NB4 (cell line): ENCODE measurements around the gene SERGEF.

ENCODE experiments used
- DNase-seq: peaks from one replicate; pipeline ENCODE4 v3.0.0; 2010; ENCODE audit warnings: low read depth
- H3K4me3 ChIP-seq: one replicate; pipeline ENCODE4 v1.5.1; 2011; ENCODE audit warnings: mild to moderate bottlenecking, low read depth, low read length, moderate library complexity
- MYC ChIP-seq: IDR thresholded peaks from 2 replicates; pipeline ENCODE4 v1.6.1; 2011; ENCODE audit warnings: low read depth, low read length
- POLR2A ChIP-seq: IDR thresholded peaks from 2 replicates; pipeline ENCODE4 v1.6.1; 2011; ENCODE audit warnings: mild to moderate bottlenecking; ENCODE audit not compliant: insufficient read length; ENCODE audit errors: extremely low read depth
- TF ChIP-seq, protein P1 (sequence below): IDR thresholded peaks from one replicate; pipeline ENCODE4 v1.5.1; 2012; ENCODE audit warnings: low read depth, low read length
- TF ChIP-seq, protein P2 (sequence below): IDR thresholded peaks from 2 replicates; pipeline ENCODE4 v1.6.1; 2011; ENCODE audit warnings: low read depth, low read length

The SERGEF gene

DNA sequence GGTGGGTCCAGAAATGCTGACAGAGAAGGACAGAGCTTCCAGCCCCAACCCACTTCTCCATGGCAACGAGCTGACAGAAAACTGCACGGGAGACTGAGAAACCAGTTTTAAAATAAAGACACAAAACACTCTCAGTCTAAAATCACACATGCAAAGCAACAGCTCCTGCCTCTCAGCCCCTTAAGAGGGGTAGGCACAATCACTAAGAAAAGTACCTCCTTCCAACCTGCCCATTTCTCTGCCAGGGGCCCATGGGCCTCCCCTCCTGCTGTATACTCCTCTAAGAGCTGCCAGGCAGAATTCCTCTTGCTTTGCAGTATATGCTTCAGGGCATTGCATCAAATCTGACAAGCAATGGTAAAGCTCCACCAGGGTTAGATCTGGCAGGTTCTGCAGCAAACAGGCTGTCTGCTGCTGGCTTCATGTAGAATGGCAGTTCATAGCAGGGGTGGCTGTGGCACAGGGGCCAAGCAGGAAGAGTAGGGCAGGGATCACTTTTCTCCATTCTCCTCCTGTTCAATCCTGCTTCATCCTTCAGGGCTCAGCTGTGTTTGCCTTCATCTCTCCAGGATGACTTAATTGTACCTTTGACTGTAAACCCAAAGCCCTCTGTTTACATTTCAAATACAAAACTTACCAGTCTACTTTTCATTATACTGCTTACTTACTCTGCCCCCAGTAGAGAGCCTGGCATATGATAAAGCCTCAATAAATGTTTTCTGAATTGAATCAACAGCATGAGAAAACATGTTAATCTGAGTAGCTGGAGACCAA is 200.6 kb downstream of the SERGEF start:
- no peak for DNase-seq
- TF ChIP-seq, protein P1, sequence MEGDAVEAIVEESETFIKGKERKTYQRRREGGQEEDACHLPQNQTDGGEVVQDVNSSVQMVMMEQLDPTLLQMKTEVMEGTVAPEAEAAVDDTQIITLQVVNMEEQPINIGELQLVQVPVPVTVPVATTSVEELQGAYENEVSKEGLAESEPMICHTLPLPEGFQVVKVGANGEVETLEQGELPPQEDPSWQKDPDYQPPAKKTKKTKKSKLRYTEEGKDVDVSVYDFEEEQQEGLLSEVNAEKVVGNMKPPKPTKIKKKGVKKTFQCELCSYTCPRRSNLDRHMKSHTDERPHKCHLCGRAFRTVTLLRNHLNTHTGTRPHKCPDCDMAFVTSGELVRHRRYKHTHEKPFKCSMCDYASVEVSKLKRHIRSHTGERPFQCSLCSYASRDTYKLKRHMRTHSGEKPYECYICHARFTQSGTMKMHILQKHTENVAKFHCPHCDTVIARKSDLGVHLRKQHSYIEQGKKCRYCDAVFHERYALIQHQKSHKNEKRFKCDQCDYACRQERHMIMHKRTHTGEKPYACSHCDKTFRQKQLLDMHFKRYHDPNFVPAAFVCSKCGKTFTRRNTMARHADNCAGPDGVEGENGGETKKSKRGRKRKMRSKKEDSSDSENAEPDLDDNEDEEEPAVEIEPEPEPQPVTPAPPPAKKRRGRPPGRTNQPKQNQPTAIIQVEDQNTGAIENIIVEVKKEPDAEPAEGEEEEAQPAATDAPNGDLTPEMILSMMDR, result no peak
- no peak for TF ChIP-seq POLR2A
- TF ChIP-seq MYC, result no peak
- TF ChIP-seq, protein P2, sequence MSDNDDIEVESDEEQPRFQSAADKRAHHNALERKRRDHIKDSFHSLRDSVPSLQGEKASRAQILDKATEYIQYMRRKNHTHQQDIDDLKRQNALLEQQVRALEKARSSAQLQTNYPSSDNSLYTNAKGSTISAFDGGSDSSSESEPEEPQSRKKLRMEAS, result no peak
- no peak overlapping the region for H3K4me3 ChIP-seq

DNA sequence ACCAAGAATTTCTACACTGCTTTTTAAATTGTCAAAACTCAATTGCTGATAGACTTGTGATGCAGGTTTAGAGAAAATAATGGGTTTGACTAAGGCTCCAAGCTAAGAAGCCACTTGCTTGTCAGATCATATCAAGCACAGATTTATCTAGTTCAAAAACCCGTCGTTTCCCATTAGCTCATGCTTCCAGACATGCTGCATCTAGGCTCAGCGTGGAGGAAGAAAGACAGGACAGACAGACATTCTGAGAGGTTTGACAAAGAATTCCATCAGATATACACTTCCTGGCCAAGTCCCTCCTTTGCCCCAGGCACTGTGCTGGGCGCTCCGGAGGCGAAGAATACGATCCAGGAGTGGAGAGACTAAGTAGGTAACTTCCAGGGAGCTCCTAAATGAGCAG is 201.5 kb downstream of the SERGEF start:
- DNase-seq, result no peak
- no peak overlapping the region for H3K4me3 ChIP-seq
- TF ChIP-seq, protein P2, result no peak
- TF ChIP-seq MYC (no peak), POLR2A (no peak)

DNA sequence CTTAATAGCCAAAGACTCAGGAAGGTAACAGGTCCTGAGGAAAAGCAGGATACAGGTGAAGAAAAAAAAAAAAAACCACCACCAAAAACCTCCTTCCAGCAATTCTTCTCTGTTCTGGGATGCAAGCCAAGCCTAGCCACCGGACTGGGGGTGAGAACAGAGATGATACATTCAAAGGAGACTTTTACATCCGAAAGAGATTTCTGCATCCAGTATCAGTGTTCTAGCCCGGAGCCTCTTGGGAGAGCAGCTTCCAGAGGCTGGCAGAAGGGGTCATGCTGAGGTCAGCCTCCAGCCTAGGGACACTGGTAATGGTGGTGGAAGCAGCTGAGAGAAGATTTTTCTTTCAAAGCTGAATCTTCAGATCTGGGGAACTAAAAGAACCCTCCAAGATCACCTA is 202.1 kb downstream of the SERGEF start:
- H3K4me3 ChIP-seq, result no peak overlapping the region
- no peak for DNase-seq
- TF ChIP-seq, protein P2, result no peak
- TF ChIP-seq MYC, result no peak
- TF ChIP-seq, protein P1, result no peak

DNA sequence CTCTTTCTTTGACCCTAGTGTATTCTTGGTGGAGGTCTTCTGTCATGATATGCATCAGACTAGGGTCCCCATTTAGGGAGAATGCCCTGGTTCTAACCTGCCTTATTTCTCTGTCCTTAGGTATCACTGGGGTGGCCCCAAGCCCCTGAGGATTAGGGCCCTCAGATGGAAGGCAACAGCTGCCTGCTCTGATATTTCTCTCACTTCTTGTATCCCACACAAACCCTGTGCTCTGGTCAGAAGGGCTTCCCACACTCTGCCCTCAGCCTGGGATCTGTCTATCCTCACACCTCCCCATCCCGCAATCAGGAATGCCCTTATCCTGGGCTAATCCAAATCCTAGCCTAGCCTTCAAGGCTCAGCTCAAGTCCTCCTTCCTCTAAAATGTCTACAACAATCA is 202.8 kb downstream of the SERGEF start:
- no peak overlapping the region for H3K4me3 ChIP-seq
- TF ChIP-seq POLR2A, result no peak
- TF ChIP-seq, protein P1, result no peak
- TF ChIP-seq, protein P2, result no peak
- TF ChIP-seq MYC, result no peak
- no peak for DNase-seq

DNA sequence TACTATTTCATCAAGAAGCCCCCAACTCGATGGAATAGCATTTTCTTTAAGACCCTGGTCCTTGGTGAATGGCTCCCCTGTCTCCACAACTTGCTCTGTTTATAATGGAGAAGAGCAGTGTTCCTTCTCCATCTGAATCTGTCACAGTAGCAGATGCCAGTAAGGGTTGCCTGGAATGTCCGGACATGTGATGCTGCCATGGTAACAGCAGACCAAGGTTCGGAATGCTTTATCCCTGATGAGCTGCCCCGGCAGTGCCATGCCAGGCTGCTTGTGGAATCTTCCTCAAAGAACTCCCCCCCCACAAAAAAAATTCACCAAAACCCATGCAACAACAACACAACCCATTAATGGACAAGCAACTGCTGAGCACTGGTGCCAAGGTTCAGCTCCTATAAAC is 205.8 kb downstream of the SERGEF start:
- TF ChIP-seq MYC, result no peak
- TF ChIP-seq, protein P1, result no peak
- no peak for TF ChIP-seq POLR2A
- TF ChIP-seq, protein P2, result no peak
- DNase-seq, result no peak
- H3K4me3 ChIP-seq, result no peak overlapping the region

DNA sequence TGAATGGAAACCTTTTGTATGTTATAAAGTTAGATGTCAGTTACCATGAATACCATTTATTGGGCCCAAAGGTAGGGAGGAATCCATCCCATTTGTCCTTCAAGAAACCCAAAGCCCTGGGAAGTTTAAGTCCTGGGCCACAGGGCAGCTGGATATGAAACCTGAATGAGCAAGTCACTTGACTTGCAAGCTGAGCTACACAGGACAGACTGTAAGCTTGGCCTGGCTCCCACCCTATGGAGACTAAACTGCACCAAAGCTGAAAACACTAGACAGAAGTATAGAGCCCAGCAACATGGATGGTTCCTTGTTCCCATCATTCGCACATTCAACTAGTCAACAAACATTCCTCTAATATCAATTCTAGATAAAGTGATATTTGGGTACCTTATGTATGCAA is 207.0 kb downstream of the SERGEF start:
- no peak overlapping the region for H3K4me3 ChIP-seq
- no peak for DNase-seq
- TF ChIP-seq, protein P2, result no peak
- TF ChIP-seq POLR2A (no peak), MYC (no peak)
- TF ChIP-seq, protein P1, result no peak
